Small intestine (tissue), 7 donors: ENCODE data around the gene LOXL1. TPM values are rescaled to one million over a fixed set of nuclear protein-coding genes. Genes with fewer than 3 reads are reported as not detected.
A peak's percentile ranks its signal among the peaks of the same experiment; 100 is the strongest.

Experiments
- DNase-seq, 2 donors: peaks; one replicate each; pipeline versions ENCODE4 v3.0.0 to v3.0.0-alpha.2; 2013
- FAIRE-seq: peaks from 2 replicates; lab custom pipeline; 2012; peaks lifted over from hg19 to GRCh38; lab: Jason Lieb, UNC
- H3K27ac ChIP-seq, 3 donors: one replicate each; pipeline ENCODE4 v1.5.1; 2013; ENCODE audit warnings: low read length in 2 of 3, mild to moderate bottlenecking in 2 of 3, control low read depth in 1 of 3, inconsistent platforms in 1 of 3, low read depth in 1 of 3, moderate library complexity in 1 of 3
- H3K27me3 ChIP-seq, 3 donors: one replicate each; pipeline ENCODE4 v1.6.1; 2013; ENCODE audit warnings: low read length in 3 of 3, inconsistent platforms in 1 of 3; ENCODE audit not compliant: control insufficient read depth in 3 of 3, insufficient read depth in 3 of 3
- H3K36me3 ChIP-seq, 3 donors: one replicate each; pipeline ENCODE4 v1.6.1; 2013; ENCODE audit warnings: low read length in 3 of 3, inconsistent platforms in 1 of 3, low read depth in 1 of 3, mild to moderate bottlenecking in 1 of 3, moderate library complexity in 1 of 3; ENCODE audit not compliant: control insufficient read depth in 3 of 3, insufficient read depth in 2 of 3
- H3K4me1 ChIP-seq, 3 donors: one replicate each; pipeline ENCODE4 v1.6.1; 2013; ENCODE audit warnings: low read length in 2 of 3, inconsistent platforms in 1 of 3, low read depth in 1 of 3, mild to moderate bottlenecking in 1 of 3, moderate library complexity in 1 of 3; ENCODE audit not compliant: control insufficient read depth in 3 of 3, insufficient read depth in 2 of 3
- H3K4me3 ChIP-seq, 3 donors: one replicate each; pipeline ENCODE4 v1.5.1; 2013; ENCODE audit warnings: low read length in 3 of 3, control low read depth in 1 of 3, inconsistent platforms in 1 of 3, low read depth in 1 of 3, mild to moderate bottlenecking in 1 of 3, moderate library complexity in 1 of 3
- H3K9me3 ChIP-seq, 2 donors: one replicate each; pipeline ENCODE4 v1.6.1; 2013; ENCODE audit warnings: low read depth in 1 of 2, low read length in 1 of 2; ENCODE audit not compliant: control insufficient read depth in 2 of 2, insufficient read depth in 1 of 2
- WGBS, 3 donors: extraction: QIAGEN DNeasy Blood & Tissue Kit; methylation state at CpG; one replicate each; pipeline ENCODE4 v1.1.7; 2013; 5-methylcytosine and 5-hydroxymethylcytosine counted together
- polyA plus RNA-seq, 4 donors: library from polyadenylated mRNA; stranded (reverse) in 3 of 4; unstranded in 1 of 4; fragments of 200-250 nt in 3 of 4; fragments of 120-200 nt in 1 of 4; gene quantifications; one replicate each; pipeline versions ENCODE4 v1.2.1 to v1.2.3, GENCODE V29; 2013
- donor health status: healthy with polysubstance abuse.
- donor health status: control.
- donor health status: control.
- donor health status: Bipolar disorder and iron deficiency.
- donor health status: healthy.

Gene LOXL1
- polyA plus RNA-seq, 4 donors = 2.2 to 7.2 (median 4.9) TPM

- Histone ChIP-seq H3K27me3 (no peaks in the 10 kb centered on the region), H3K4me1 (peaks cover 3 to 22% (median 7%) of the 10 kb centered on the region in 3 donors), H3K4me3 (peak overlapping the region; percentile 81 to 89 (median 84)), H3K36me3 (peaks cover 6 to 9% (median 8%) of the 10 kb centered on the region in 3 donors), H3K27ac (peak overlapping the region; percentile 80 to 91 (median 81)), H3K9me3 (no peaks in the 10 kb centered on the region)
- FAIRE-seq = no peak
- no peak for DNase-seq
- 0 to 1% (median 1%) methylated on average over 17 to 18 of the region's 18 CpGs for WGBS, 3 donors
Observed at GRCh38 chr15:73994912-73995622, 68.8 kb downstream of the LOXL1 start.

GRCh38 chr15:73996267-73996666 is 70.0 kb downstream of the LOXL1 start:
- Histone ChIP-seq H3K4me3 (peak overlapping the region in 1 of 3 donors; percentile 89), H3K27me3 (no peaks in the 10 kb centered on the region), H3K27ac (peak overlapping the region in 1 of 3 donors; percentile 32), H3K4me1 (peaks cover 2 to 19% (median 4%) of the 10 kb centered on the region in 3 donors), H3K36me3 (peaks cover 6 to 12% (median 8%) of the 10 kb centered on the region in 3 donors), H3K9me3 (no peaks in the 10 kb centered on the region)
- WGBS, 3 donors = 19 to 39% (median 29%) methylated on average over 2 of the region's 2 CpGs
- DNase-seq (no peak), FAIRE-seq (no peak)

- no peak for FAIRE-seq
- Histone ChIP-seq H3K27me3 (no peaks in the 10 kb centered on the region), H3K9me3 (no peaks in the 10 kb centered on the region), H3K4me3 (peak overlapping the region in 1 of 3 donors; percentile 39), H3K4me1 (peaks cover 2 to 15% (median 4%) of the 10 kb centered on the region in 3 donors), H3K27ac (peak overlapping the region; percentile 18 to 70 (median 42)), H3K36me3 (peaks cover 6 to 12% (median 8%) of the 10 kb centered on the region in 3 donors)
- WGBS, 3 donors = 2 to 9% (median 3%) methylated on average over 5 of the region's 5 CpGs
- DNase-seq = peak in 1 of 2 donors; percentile 83
Observed at GRCh38 chr15:73996939-73997338, 70.7 kb downstream of the LOXL1 start.

- Histone ChIP-seq H3K4me3 (no peak overlapping the region), H3K4me1 (peaks cover 2 to 8% (median 4%) of the 10 kb centered on the region in 3 donors), H3K27me3 (no peaks in the 10 kb centered on the region), H3K9me3 (no peaks in the 10 kb centered on the region), H3K27ac (no peak overlapping the region), H3K36me3 (peaks cover 8 to 18% (median 9%) of the 10 kb centered on the region in 3 donors)
- no peak for FAIRE-seq
- whole genome bisulfite sequencing, 3 donors = 95 to 97% (median 95%) methylated on average over 27 of the region's 27 CpGs
- no peak for DNase-seq
Observed at GRCh38 chr15:73997986-73998385, 71.7 kb downstream of the LOXL1 start.

Other genes with a start within 250 kb of the LOXL1 start
- gene CD276, start 242.1 kb upstream of the LOXL1 start, polyA plus RNA-seq = 10 to 100 TPM in 3 of 4 donors, 1 to 10 TPM in 1; 7.8 to 86.5 (median 25.5) TPM
- gene INSYN1, start 173.1 kb upstream of the LOXL1 start, polyA plus RNA-seq = 1 to 10 TPM in 3 of 4 donors, not detected in 1; 1.9 to 2.2 (median 1.9) TPM
- not detected for gene TBC1D21, start 52.9 kb upstream of the LOXL1 start, polyA plus RNA-seq
- 10 to 100 TPM in 1 of 4 donors, 1 to 10 TPM in 3; 7.8 to 22.1 (median 8.7) TPM for gene STOML1, start 65.8 kb downstream of the LOXL1 start, polyA plus RNA-seq
- 10 to 100 TPM; 16.5 to 31.1 (median 26.1) TPM for gene PML, start 68.3 kb downstream of the LOXL1 start, polyA plus RNA-seq
- gene GOLGA6A, start 156.1 kb downstream of the LOXL1 start, polyA plus RNA-seq = under 1 TPM in 2 of 4 donors, not detected in 2; 0.01 to 0.12 TPM
- 1 to 10 TPM in 2 of 4 donors, under 1 TPM in 1, not detected in 1; 0.54 to 5.7 (median 1.1) TPM for gene ISLR2, start 204.1 kb downstream of the LOXL1 start, polyA plus RNA-seq
- gene ISLR, start 247.2 kb downstream of the LOXL1 start, polyA plus RNA-seq = 10 to 100 TPM in 2 of 4 donors, 1 to 10 TPM in 1, under 1 TPM in 1; 0.45 to 10.5 (median 5.6) TPM